A204.1 (cell line): ENCODE data around the gene SCTR.

Experiments used
- FAIRE-seq: peaks from 2 replicates; lab custom pipeline; 2012; peaks lifted over from hg19 to GRCh38; lab: Jason Lieb, UNC

Gene SCTR

GRCh38 chr2:119429225-119429981 lies 94.9 kb downstream of the SCTR start:
- FAIRE-seq, result no peak

GRCh38 chr2:119428488-119429224 lies 95.6 kb downstream of the SCTR start:
- no peak for FAIRE-seq

GRCh38 chr2:119427756-119428155 lies 96.5 kb downstream of the SCTR start:
- FAIRE-seq, result no peak

- FAIRE-seq, result no peak
Measured at GRCh38 chr2:119426801-119427395, 97.4 kb downstream of the SCTR start.

GRCh38 chr2:119426396-119426675 lies 97.9 kb downstream of the SCTR start:
- FAIRE-seq, result no peak

GRCh38 chr2:119425620-119426395 lies 98.5 kb downstream of the SCTR start:
- no peak for FAIRE-seq

GRCh38 chr2:119425119-119425405 lies 99.2 kb downstream of the SCTR start:
- no peak for FAIRE-seq

- no peak for FAIRE-seq
Measured at GRCh38 chr2:119424284-119425118, 99.8 kb downstream of the SCTR start.

GRCh38 chr2:119423811-119424210 lies 100.5 kb downstream of the SCTR start:
- FAIRE-seq, result no peak

- no peak for FAIRE-seq
Measured at GRCh38 chr2:119423108-119423444, 101.2 kb downstream of the SCTR start.

- no peak for FAIRE-seq
Measured at GRCh38 chr2:119422360-119423107, 101.7 kb downstream of the SCTR start.

- no peak for FAIRE-seq
Measured at GRCh38 chr2:119421741-119422140, 102.5 kb downstream of the SCTR start.

- FAIRE-seq, result no peak
Measured at GRCh38 chr2:119421304-119421703, 103.0 kb downstream of the SCTR start.

GRCh38 chr2:119419803-119420508 lies 104.3 kb downstream of the SCTR start:
- FAIRE-seq, result no peak

GRCh38 chr2:119419065-119419464 lies 105.2 kb downstream of the SCTR start:
- no peak for FAIRE-seq

- FAIRE-seq, result no peak
Measured at GRCh38 chr2:119417908-119418307, 106.4 kb downstream of the SCTR start.

- no peak for FAIRE-seq
Measured at GRCh38 chr2:119416299-119416923, 107.9 kb downstream of the SCTR start.

GRCh38 chr2:119415630-119416029 lies 108.7 kb downstream of the SCTR start:
- no peak for FAIRE-seq

GRCh38 chr2:119414894-119415293 lies 109.4 kb downstream of the SCTR start:
- no peak for FAIRE-seq

GRCh38 chr2:119409506-119409905 lies 114.8 kb downstream of the SCTR start:
- FAIRE-seq, result no peak
